BE2C (cell line): ENCODE data around the gene PIM1.

Experiments used
- DNase-seq: peaks from one replicate; pipeline ENCODE4 v3.0.0-alpha.2; 2020
- H3K27me3 ChIP-seq: fragments of 250-450 bp; sonication (Bioruptor Pico); 2 replicates; pipeline ENCODE4 v1.5.1; 2020; ENCODE audit warnings: mild to moderate bottlenecking
- H3K36me3 ChIP-seq: fragments of 250-450 bp; sonication (Bioruptor Pico); 2 replicates; pipeline ENCODE4 v1.5.1; 2020; ENCODE audit warnings: mild to moderate bottlenecking
- H3K4me1 ChIP-seq: fragments of 250-450 bp; sonication (Bioruptor Pico); 2 replicates; pipeline ENCODE4 v1.5.1; 2020
- H3K4me3 ChIP-seq: 2 replicates; pipeline ENCODE4 v1.5.1; 2011; ENCODE audit warnings: low read depth, low read length
- H3K9me3 ChIP-seq: fragments of 250-450 bp; sonication (Bioruptor Pico); 2 replicates; pipeline ENCODE4 v1.5.1; 2020
- CTCF ChIP-seq: IDR thresholded peaks from 2 replicates; pipeline ENCODE4 v1.5.1; 2012; ENCODE audit warnings: mild to moderate bottlenecking, low read depth, low read length

Gene PIM1

GRCh38 chr6:37172912-37173492 is 3.0 kb downstream of the PIM1 start:
- Histone ChIP-seq H3K27me3 (no peaks in the 10 kb centered on the region), H3K36me3 (peaks cover 16% of the 10 kb centered on the region), H3K9me3 (no peaks in the 10 kb centered on the region), H3K4me1 (peaks cover 3% of the 10 kb centered on the region; the same call in 1 of the 2 replicates), H3K4me3 (no peak overlapping the region)
- DNase-seq, result no peak
- no peak for TF ChIP-seq CTCF

- TF ChIP-seq CTCF, result no peak
- H3K27me3 ChIP-seq, result no peaks in the 10 kb centered on the region
- H3K36me3 ChIP-seq, result peaks cover 16% of the 10 kb centered on the region
- no peak overlapping the region for H3K4me3 ChIP-seq
- H3K4me1 ChIP-seq, result no peaks in the 10 kb centered on the region; the same call in 1 of the 2 replicates
- H3K9me3 ChIP-seq, result no peaks in the 10 kb centered on the region
- peak; percentile 13 for DNase-seq
Observed at GRCh38 chr6:37173493-37174195, 3.7 kb downstream of the PIM1 start.

- no peak for TF ChIP-seq CTCF
- Histone ChIP-seq H3K4me3 (no peak overlapping the region), H3K27me3 (no peaks in the 10 kb centered on the region), H3K36me3 (peaks cover 16% of the 10 kb centered on the region), H3K4me1 (no peaks in the 10 kb centered on the region), H3K9me3 (no peaks in the 10 kb centered on the region)
- DNase-seq, result no peak
Observed at GRCh38 chr6:37174196-37174514, 4.2 kb downstream of the PIM1 start.

GRCh38 chr6:37174515-37175331 is 4.8 kb downstream of the PIM1 start:
- TF ChIP-seq CTCF, result no peak
- no peak for DNase-seq
- H3K4me3 ChIP-seq, result no peak overlapping the region
- no peaks in the 10 kb centered on the region for H3K27me3 ChIP-seq
- H3K9me3 ChIP-seq, result no peaks in the 10 kb centered on the region
- no peaks in the 10 kb centered on the region for H3K4me1 ChIP-seq
- peaks cover 16% of the 10 kb centered on the region for H3K36me3 ChIP-seq

DNA sequence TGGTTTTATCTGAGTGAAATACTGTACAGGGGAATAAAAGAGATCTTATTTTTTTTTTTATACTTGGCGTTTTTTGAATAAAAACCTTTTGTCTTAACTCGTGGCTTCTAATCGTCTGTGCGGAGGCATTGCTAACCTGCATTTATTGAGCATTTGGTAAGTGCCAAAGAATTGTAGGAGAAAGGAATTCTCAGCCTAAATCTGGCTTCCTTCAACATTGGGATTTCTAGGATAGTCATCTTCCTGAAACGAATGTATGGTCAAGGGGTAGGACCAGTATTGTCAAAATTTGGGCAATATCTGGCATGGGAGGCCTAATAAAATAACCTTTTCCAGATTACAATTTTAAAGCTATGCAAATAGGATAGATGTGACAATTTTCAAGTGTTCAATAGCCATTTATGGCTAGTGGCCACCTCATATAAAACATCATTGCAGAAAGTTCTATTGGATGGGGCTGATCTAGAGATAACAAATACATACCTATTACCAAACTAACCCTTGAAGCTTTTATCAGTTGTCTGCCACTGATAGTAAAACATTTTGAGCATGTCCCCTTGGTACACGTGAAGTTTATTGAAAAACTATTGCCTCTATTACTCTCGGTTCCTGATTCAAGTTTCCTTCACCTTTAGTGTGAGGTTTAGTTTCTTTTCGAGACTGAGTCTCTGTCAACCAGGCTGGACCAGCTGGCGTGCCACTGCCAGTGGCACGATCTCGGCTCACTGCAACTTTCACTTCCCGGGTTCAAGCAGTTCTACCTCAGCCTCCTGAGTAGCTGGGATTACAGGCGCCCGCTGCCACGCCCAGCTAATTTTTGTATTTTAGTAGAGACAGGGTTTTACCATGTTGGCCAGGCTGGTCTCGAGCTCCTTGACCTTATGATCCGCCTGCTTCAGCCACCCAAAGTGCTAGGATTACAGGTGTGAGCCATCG is 5.6 kb downstream of the PIM1 start:
- Histone ChIP-seq H3K27me3 (no peaks in the 10 kb centered on the region), H3K4me3 (no peak overlapping the region), H3K36me3 (peaks cover 16% of the 10 kb centered on the region), H3K9me3 (no peaks in the 10 kb centered on the region), H3K4me1 (no peaks in the 10 kb centered on the region)
- no peak for DNase-seq
- no peak for TF ChIP-seq CTCF
